NK-92 (cell line): ENCODE measurements around the gene DMRTC1.
"Not testable (repeated sequence)": the region's sequence is repeated elsewhere in the genome, so short reads cannot be mapped to it uniquely, and the experiment has no call there.

Source experiments
- DNase-seq: peaks from one replicate; lab custom pipeline; 2025; ENCODE audit not compliant: unreplicated experiment; lab: John Stamatoyannopoulos, UW

Gene DMRTC1

GRCh38 chrX:72943819-72944169 is at the start of gene DMRTC1:
TSS of gene DMRTC1 (minus strand) at chrX:72943837. CDS start at chrX:72875694, 68,143 bp downstream.
- not testable (repeated sequence) for DNase-seq

- not testable (repeated sequence) for DNase-seq
Observed at GRCh38 chrX:72980894-72981469, 37.3 kb upstream of the DMRTC1 start.

GRCh38 chrX:72974885-72975284 is 31.2 kb upstream of the DMRTC1 start:
- not testable (repeated sequence) for DNase-seq

- DNase-seq: not testable (repeated sequence)
Observed at GRCh38 chrX:72971859-72972258, 28.2 kb upstream of the DMRTC1 start.

GRCh38 chrX:72959971-72960370 is 16.3 kb upstream of the DMRTC1 start:
- not testable (repeated sequence) for DNase-seq

GRCh38 chrX:72943035-72943818 is 410 bp downstream of the DMRTC1 start:
- DNase-seq: not testable (repeated sequence)

GRCh38 chrX:72942272-72942671 is 1.4 kb downstream of the DMRTC1 start:
- DNase-seq: not testable (repeated sequence)

GRCh38 chrX:72937906-72938305 is 5.7 kb downstream of the DMRTC1 start, which contains the start of gene FAM236A:
TSS of gene FAM236A (plus strand) at chrX:72938206. CDS start at chrX:72938263, 57 bp downstream.
- not testable (repeated sequence) for DNase-seq

GRCh38 chrX:72936882-72937455 is 6.7 kb downstream of the DMRTC1 start:
- DNase-seq: not testable (repeated sequence)

GRCh38 chrX:72936455-72936854 is 7.2 kb downstream of the DMRTC1 start:
- DNase-seq: not testable (repeated sequence)

GRCh38 chrX:72932283-72932682 is 11.4 kb downstream of the DMRTC1 start:
- DNase-seq: not testable (repeated sequence)

GRCh38 chrX:72916096-72916495 is 27.5 kb downstream of the DMRTC1 start:
- DNase-seq: not testable (repeated sequence)

GRCh38 chrX:72912315-72912714 is 31.3 kb downstream of the DMRTC1 start, which contains the start of gene FAM236C:
TSS of gene FAM236C (plus strand) at chrX:72912615. CDS start at chrX:72912715, 100 bp downstream.
- not testable (repeated sequence) for DNase-seq

GRCh38 chrX:72889740-72890139 is 53.9 kb downstream of the DMRTC1 start:
- not testable (repeated sequence) for DNase-seq

GRCh38 chrX:72882898-72883297 is 60.7 kb downstream of the DMRTC1 start:
- not testable (repeated sequence) for DNase-seq

GRCh38 chrX:72837532-72837931 is 106.1 kb downstream of the DMRTC1 start:
- DNase-seq: not testable (repeated sequence)

- DNase-seq: not testable (repeated sequence)
Observed at GRCh38 chrX:72830701-72831100, 112.9 kb downstream of the DMRTC1 start.
